Natural killer cell treated with Interleukin-12 subunit alpha and Interleukin-12 subunit beta and Interleukin-15 and Interleukin-18, amount 100 ng/mL, for 72 hours (primary cell): ENCODE results near the gene GALNT8. TPM values are rescaled to one million over a fixed set of nuclear protein-coding genes. Genes with fewer than 3 reads are reported as not detected.
"Not testable (repeated sequence)": the region's sequence is repeated elsewhere in the genome, so short reads cannot be mapped to it uniquely, and the experiment has no call there.

ENCODE experiments used
- ATAC-seq, 2 donors: fragments of 150-1000 bp; cut with Tn5 transposase in 1 of 2; sonication (Bioruptor Pico), chemical (Tn5 transposase) in 1 of 2; 2 replicates each; pipeline ENCODE4 v1.10.0; 2021
- DNase-seq: peaks from one replicate; pipeline ENCODE4 v3.0.0; 2022; ENCODE audit warnings: low spot score
- H3K27ac Mint-ChIP-seq, 2 donors: 1 replicate in 1 of 2; 2 replicates in 1 of 2; pipeline ENCODE4 v1.8.0; 2022; ENCODE audit warnings: mixed read lengths in 2 of 2, mild to moderate bottlenecking in 1 of 2, moderate library complexity in 1 of 2
- H3K27me3 Mint-ChIP-seq, 2 donors: 1 replicate in 1 of 2; 2 replicates in 1 of 2; pipeline ENCODE4 v1.8.0; 2022; ENCODE audit warnings: mixed read lengths in 2 of 2
- H3K36me3 Mint-ChIP-seq: one replicate; pipeline ENCODE4 v1.8.0; 2022; ENCODE audit warnings: mixed read lengths
- H3K4me1 Mint-ChIP-seq, 2 donors: 1 replicate in 1 of 2; 2 replicates in 1 of 2; pipeline ENCODE4 v1.8.0; 2022; ENCODE audit warnings: low read depth in 2 of 2, mixed read lengths in 2 of 2, mild to moderate bottlenecking in 1 of 2
- H3K4me3 Mint-ChIP-seq: one replicate; pipeline ENCODE4 v1.8.0; 2022; ENCODE audit warnings: mixed read lengths
- H3K9me3 Mint-ChIP-seq: 2 replicates; pipeline ENCODE4 v1.8.0; 2022; ENCODE audit warnings: mixed read lengths
- total RNA-seq, 2 donors: library from RNA; stranded (reverse); gene quantifications; one replicate each; pipeline ENCODE4 v1.2.3, GENCODE V29; 2022

Gene GALNT8
- total RNA-seq, 2 donors from 2014 or later: 0.50 to 1.1 TPM

GRCh38 chr12:4720637-4720995, 416 bp downstream of the GALNT8 start:
- H3K4me3 Mint-ChIP-seq: no peak overlapping the region
- H3K27me3 Mint-ChIP-seq: peaks cover 29 to 44% of the 10 kb centered on the region in 2 donors
- no peak overlapping the region for H3K27ac Mint-ChIP-seq
- H3K9me3 Mint-ChIP-seq: no peaks in the 10 kb centered on the region
- no peaks in the 10 kb centered on the region for H3K36me3 Mint-ChIP-seq
- H3K4me1 Mint-ChIP-seq: no peaks in the 10 kb centered on the region
- ATAC-seq (no peak), DNase-seq (no peak)

DNA sequence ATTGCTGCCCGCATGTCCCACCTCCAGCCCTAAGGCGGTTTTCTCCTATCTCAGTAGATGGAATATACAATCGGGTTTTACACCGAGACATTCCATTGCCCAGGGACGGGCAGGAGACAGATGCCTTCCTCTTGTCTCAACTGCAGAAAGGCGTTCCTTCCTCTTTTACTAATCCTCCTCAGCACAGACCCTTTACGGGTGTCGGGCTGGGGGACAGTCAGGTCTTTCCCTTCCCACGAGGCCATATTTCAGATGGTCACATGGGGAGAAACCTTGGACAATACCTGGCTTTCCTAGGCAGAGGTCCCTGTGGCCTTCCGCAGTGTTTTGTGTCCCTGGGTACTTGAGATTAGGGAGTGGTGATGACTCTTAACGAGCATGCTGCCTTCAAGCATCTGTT, 1.4 kb downstream of the GALNT8 start:
- not testable (repeated sequence) for ATAC-seq, H3K4me3 Mint-ChIP-seq, H3K27ac Mint-ChIP-seq, DNase-seq, H3K4me1 Mint-ChIP-seq, H3K9me3 Mint-ChIP-seq, H3K36me3 Mint-ChIP-seq
- H3K27me3 Mint-ChIP-seq: peaks cover 29 to 44% of the 10 kb centered on the region in 2 donors

DNA sequence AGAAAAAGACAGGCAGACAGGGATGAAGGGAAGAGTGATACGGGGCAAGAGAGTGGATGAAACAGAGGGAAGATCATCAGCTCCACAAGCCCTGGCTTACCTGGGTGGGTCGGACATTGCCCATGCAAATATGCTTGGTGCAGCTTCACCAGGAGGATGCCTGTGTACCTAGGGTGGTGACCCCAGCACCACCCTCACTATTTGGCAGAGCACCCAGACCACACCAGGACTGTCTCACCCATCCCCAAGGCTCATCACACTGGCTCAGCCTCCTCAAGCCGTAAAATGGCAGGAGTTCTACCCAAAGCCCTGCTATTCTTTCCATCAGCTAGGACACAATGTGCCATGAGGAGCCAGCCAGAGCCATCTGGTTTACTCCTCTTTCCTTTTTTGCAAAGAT, 3.0 kb downstream of the GALNT8 start:
- ATAC-seq (peak in 1 of 2 donors; percentile 36), DNase-seq (no peak)
- Mint-ChIP-seq H3K36me3 (no peaks in the 10 kb centered on the region), H3K9me3 (no peaks in the 10 kb centered on the region), H3K4me3 (no peak overlapping the region), H3K4me1 (no peaks in the 10 kb centered on the region), H3K27me3 (peaks cover 26 to 44% of the 10 kb centered on the region in 2 donors), H3K27ac (no peak overlapping the region)

- H3K36me3 Mint-ChIP-seq: no peaks in the 10 kb centered on the region
- H3K27ac Mint-ChIP-seq: no peak overlapping the region
- H3K27me3 Mint-ChIP-seq: peaks cover 15 to 31% of the 10 kb centered on the region in 2 donors
- H3K4me3 Mint-ChIP-seq: no peak overlapping the region
- H3K4me1 Mint-ChIP-seq: no peaks in the 10 kb centered on the region
- H3K9me3 Mint-ChIP-seq: no peaks in the 10 kb centered on the region
- DNase-seq (no peak), ATAC-seq (no peak)
Measured at GRCh38 chr12:4725057-4725456, 4.9 kb downstream of the GALNT8 start.

- peaks cover 37 to 41% of the 10 kb centered on the region in 2 donors for H3K27me3 Mint-ChIP-seq
- ATAC-seq: no peak
- no peaks in the 10 kb centered on the region for H3K36me3 Mint-ChIP-seq
- no peak overlapping the region for H3K4me3 Mint-ChIP-seq
- no peak for DNase-seq
- H3K27ac Mint-ChIP-seq: no peak overlapping the region
- no peaks in the 10 kb centered on the region for H3K9me3 Mint-ChIP-seq
- H3K4me1 Mint-ChIP-seq: no peaks in the 10 kb centered on the region
Measured at GRCh38 chr12:4734625-4735340, 14.6 kb downstream of the GALNT8 start.

DNA sequence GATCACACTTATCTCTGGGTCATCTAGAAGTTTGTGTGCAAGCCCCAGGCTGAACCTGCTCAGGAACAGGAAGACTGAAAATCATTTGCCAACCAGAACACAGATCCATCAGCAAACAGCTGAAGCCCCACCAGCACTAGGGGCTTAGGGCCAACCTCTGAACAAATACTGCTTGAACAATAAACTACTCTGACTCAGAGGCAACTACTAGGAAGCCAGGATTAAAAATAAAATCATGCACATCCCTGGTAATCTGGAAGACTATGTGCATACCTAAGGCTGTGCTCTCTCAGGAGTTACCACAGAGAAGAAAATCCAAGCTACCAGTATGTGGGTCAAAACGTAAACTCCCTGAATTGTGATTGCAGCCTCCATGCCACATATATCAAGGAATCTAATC, 15.9 kb downstream of the GALNT8 start:
- ATAC-seq: no peak
- H3K36me3 Mint-ChIP-seq: no peaks in the 10 kb centered on the region
- no peaks in the 10 kb centered on the region for H3K9me3 Mint-ChIP-seq
- H3K27me3 Mint-ChIP-seq: peaks cover 38 to 41% of the 10 kb centered on the region in 2 donors
- DNase-seq: no peak
- H3K27ac Mint-ChIP-seq: no peak overlapping the region
- no peak overlapping the region for H3K4me3 Mint-ChIP-seq
- H3K4me1 Mint-ChIP-seq: no peaks in the 10 kb centered on the region

DNA sequence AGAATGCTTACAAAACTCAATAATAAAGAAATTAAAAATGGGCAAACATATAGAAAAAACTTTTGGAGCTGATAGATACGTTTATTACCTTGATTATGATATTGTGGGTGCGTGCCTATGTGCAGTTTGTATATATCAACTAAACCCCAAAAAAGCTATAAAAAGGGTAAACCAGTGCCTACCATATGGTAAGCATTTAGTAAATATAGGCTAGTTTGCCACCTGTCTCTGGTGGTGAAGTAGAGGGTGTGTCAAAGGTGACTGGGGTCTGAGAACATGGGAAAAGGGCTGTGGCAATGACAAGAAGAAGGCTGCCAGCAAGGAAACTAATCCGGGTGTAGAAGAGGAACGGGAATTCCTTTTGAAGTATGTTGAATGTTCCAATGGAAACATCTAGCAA, 18.3 kb downstream of the GALNT8 start:
- Mint-ChIP-seq H3K36me3 (no peaks in the 10 kb centered on the region), H3K4me3 (no peak overlapping the region), H3K9me3 (no peaks in the 10 kb centered on the region), H3K27ac (no peak overlapping the region), H3K4me1 (no peaks in the 10 kb centered on the region), H3K27me3 (peaks cover 46 to 52% of the 10 kb centered on the region in 2 donors)
- DNase-seq (no peak), ATAC-seq (no peak)

- H3K27me3 Mint-ChIP-seq: peaks cover 41 to 46% of the 10 kb centered on the region in 2 donors
- H3K4me3 Mint-ChIP-seq: no peak overlapping the region
- H3K36me3 Mint-ChIP-seq: no peaks in the 10 kb centered on the region
- DNase-seq (no peak), ATAC-seq (no peak)
- H3K27ac Mint-ChIP-seq: no peak overlapping the region
- no peaks in the 10 kb centered on the region for H3K9me3 Mint-ChIP-seq
- H3K4me1 Mint-ChIP-seq: no peaks in the 10 kb centered on the region
Measured at GRCh38 chr12:4742416-4742970, 22.3 kb downstream of the GALNT8 start.

DNA sequence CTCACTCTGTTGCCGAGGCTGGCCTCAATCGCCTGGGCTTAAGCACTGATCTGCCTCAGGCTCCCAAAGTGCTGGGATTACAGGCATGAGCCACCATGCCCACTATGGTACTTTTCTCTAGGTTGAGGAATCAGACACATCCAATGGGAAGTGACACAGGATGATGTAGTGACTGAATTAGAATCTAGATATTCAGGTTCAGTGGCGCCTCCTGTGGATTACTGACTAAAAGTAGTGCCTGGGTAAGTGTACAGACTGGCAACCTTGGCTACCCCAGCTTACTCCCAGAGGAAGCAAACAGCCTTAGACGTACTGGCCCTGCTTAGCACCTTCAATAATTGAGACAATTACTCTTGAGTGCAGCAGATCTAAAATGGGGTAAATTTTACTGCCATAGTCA, 22.8 kb downstream of the GALNT8 start:
- H3K27me3 Mint-ChIP-seq: peaks cover 37 to 46% of the 10 kb centered on the region in 2 donors
- H3K4me1 Mint-ChIP-seq: no peaks in the 10 kb centered on the region
- DNase-seq (no peak), ATAC-seq (no peak)
- H3K4me3 Mint-ChIP-seq: no peak overlapping the region
- no peak overlapping the region for H3K27ac Mint-ChIP-seq
- H3K36me3 Mint-ChIP-seq: no peaks in the 10 kb centered on the region
- H3K9me3 Mint-ChIP-seq: no peaks in the 10 kb centered on the region

GRCh38 chr12:4744709-4745108, 24.5 kb downstream of the GALNT8 start:
- Mint-ChIP-seq H3K4me1 (no peaks in the 10 kb centered on the region), H3K4me3 (no peak overlapping the region), H3K9me3 (no peaks in the 10 kb centered on the region), H3K36me3 (no peaks in the 10 kb centered on the region), H3K27ac (no peak overlapping the region), H3K27me3 (peaks cover 30 to 44% of the 10 kb centered on the region in 2 donors)
- DNase-seq: no peak
- ATAC-seq: no peak

GRCh38 chr12:4745249-4745648, 25.0 kb downstream of the GALNT8 start:
- ATAC-seq (no peak), DNase-seq (no peak)
- H3K9me3 Mint-ChIP-seq: no peaks in the 10 kb centered on the region
- H3K4me3 Mint-ChIP-seq: no peak overlapping the region
- H3K36me3 Mint-ChIP-seq: no peaks in the 10 kb centered on the region
- no peak overlapping the region for H3K27ac Mint-ChIP-seq
- H3K27me3 Mint-ChIP-seq: peaks cover 27 to 44% of the 10 kb centered on the region in 2 donors
- no peaks in the 10 kb centered on the region for H3K4me1 Mint-ChIP-seq

DNA sequence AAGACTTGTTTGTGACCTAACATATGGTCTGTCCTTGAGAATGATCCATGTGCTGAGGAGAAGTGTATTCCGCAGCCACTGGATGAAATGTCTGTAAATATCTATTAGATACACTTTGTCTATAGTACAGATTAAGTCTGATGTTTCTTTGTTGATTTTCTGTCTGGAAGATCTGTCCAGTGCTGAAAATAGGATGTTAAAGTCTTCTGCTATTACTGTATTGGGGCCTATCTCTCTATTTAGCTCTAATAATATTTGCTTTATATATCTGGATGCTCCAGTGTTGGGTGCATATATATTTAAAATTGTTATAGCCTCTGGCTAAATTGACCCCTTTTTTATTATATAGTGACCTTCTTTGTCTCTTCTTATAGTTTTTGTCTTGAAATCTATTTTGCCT, 31.5 kb downstream of the GALNT8 start:
- not testable (repeated sequence) for H3K27ac Mint-ChIP-seq, H3K9me3 Mint-ChIP-seq, H3K4me3 Mint-ChIP-seq, H3K4me1 Mint-ChIP-seq, ATAC-seq, DNase-seq, H3K36me3 Mint-ChIP-seq
- peaks cover 14 to 27% of the 10 kb centered on the region in 2 donors for H3K27me3 Mint-ChIP-seq

GRCh38 chr12:4762773-4763172, 42.6 kb downstream of the GALNT8 start:
- no peak overlapping the region for H3K4me3 Mint-ChIP-seq
- peaks cover 8 to 14% of the 10 kb centered on the region in 2 donors for H3K27me3 Mint-ChIP-seq

GRCh38 chr12:4763549-4763948, 43.3 kb downstream of the GALNT8 start:
- H3K4me1 Mint-ChIP-seq: peaks cover 0 to 3% of the 10 kb centered on the region in 2 donors

More at GRCh38 chr12:4762773-4763172, 42.6 kb downstream of the GALNT8 start:
- DNase-seq (no peak), ATAC-seq (no peak)
- peaks cover 0 to 3% of the 10 kb centered on the region in 2 donors for H3K4me1 Mint-ChIP-seq
- H3K27ac Mint-ChIP-seq: no peak overlapping the region
- H3K36me3 Mint-ChIP-seq: no peaks in the 10 kb centered on the region
- no peaks in the 10 kb centered on the region for H3K9me3 Mint-ChIP-seq

More at GRCh38 chr12:4763549-4763948, 43.3 kb downstream of the GALNT8 start:
- no peak overlapping the region for H3K4me3 Mint-ChIP-seq
- H3K27me3 Mint-ChIP-seq: peaks cover 0 to 10% of the 10 kb centered on the region in 2 donors
- H3K36me3 Mint-ChIP-seq: no peaks in the 10 kb centered on the region
- H3K9me3 Mint-ChIP-seq: no peaks in the 10 kb centered on the region
- H3K27ac Mint-ChIP-seq: no peak overlapping the region
- no peak for DNase-seq
- ATAC-seq: peak in 1 of 2 donors; percentile 28
